ENCODE measurements around the gene P3H4. TPM values are rescaled to one million over a fixed set of nuclear protein-coding genes. Genes with fewer than 3 reads are reported as not detected.

P3H4 gene
- total RNA-seq, 1 experiment from 2014 or later: 58.9 TPM

DNA sequence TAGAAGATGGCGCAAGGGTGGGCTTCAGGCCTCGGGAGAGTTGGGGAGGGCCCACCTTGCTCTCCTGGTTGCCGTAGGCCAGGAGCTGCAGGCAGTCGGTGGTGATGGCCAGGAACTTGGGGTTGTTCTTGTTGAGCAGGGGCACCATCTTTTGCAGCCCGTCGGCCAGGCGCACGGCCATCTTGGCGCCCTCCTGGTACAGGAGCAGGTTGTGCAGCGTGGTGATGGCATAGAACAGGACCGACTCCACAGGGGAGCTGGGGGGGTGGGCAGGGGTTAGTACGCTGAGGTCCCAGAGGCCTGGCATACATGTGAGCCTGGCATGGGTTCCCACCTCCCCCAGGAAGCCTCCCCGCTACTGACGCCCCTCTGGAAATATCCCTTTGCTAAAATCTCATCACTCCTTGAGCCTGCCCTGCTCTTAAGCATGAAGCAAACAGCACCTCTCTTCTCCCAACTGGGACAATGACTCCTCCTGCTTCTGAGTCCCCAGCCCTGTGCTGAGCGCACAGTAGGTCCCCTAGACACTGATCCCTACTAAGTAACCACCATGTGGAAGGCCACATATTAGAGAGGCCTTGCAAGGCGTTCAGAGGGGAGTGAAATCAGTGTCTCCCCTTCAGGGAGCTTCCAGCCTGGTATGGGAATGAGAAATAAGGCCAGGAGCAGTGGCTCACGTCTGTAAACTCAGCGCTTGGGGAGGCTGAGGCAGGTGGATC lies 44.3 kb downstream of the P3H4 start:
- no peak for ATAC-seq
- H3K27me3 ChIP-seq (ENCODE audit: control insufficient read depth, insufficient read depth, low read length): no peaks in the 10 kb centered on the region
- intact Hi-C loops (cut with micrococcal nuclease; ENCODE audit: unreplicated experiment) (no loop called here), in situ Hi-C loops (cut with HindIII; ENCODE audit: low pct_unique_long_range_greater_than_20kb, low sequenced_read_pairs) (no loop called here)
- no peaks in the 10 kb centered on the region for H3K9me3 ChIP-seq (ENCODE audit: control insufficient read depth, insufficient read depth, low read depth, low read length)
- H3K36me3 ChIP-seq (ENCODE audit: control insufficient read depth, insufficient read depth, low read length): peaks cover 16% of the 10 kb centered on the region
- CTCF ChIA-PET: no interaction called here
- DNase-seq (ENCODE audit: low read depth, low spot score): no peak
- TF ChIP-seq, protein P1, sequence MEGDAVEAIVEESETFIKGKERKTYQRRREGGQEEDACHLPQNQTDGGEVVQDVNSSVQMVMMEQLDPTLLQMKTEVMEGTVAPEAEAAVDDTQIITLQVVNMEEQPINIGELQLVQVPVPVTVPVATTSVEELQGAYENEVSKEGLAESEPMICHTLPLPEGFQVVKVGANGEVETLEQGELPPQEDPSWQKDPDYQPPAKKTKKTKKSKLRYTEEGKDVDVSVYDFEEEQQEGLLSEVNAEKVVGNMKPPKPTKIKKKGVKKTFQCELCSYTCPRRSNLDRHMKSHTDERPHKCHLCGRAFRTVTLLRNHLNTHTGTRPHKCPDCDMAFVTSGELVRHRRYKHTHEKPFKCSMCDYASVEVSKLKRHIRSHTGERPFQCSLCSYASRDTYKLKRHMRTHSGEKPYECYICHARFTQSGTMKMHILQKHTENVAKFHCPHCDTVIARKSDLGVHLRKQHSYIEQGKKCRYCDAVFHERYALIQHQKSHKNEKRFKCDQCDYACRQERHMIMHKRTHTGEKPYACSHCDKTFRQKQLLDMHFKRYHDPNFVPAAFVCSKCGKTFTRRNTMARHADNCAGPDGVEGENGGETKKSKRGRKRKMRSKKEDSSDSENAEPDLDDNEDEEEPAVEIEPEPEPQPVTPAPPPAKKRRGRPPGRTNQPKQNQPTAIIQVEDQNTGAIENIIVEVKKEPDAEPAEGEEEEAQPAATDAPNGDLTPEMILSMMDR (IDR thresholded peaks at IDR 0.05): no peak
- TF ChIP-seq POLR2AphosphoS5 (IDR thresholded peaks at IDR 0.05; ENCODE audit: low read depth, low read length) (no peak), TCF7L2 (IDR thresholded peaks at IDR 0.05; ENCODE audit: low read depth, low read length) (no peak), SIN3A (IDR thresholded peaks at IDR 0.05; ENCODE audit: borderline replicate concordance, insufficient read depth, low read depth, low read length) (no peak)
- TF ChIP-seq, protein P2, sequence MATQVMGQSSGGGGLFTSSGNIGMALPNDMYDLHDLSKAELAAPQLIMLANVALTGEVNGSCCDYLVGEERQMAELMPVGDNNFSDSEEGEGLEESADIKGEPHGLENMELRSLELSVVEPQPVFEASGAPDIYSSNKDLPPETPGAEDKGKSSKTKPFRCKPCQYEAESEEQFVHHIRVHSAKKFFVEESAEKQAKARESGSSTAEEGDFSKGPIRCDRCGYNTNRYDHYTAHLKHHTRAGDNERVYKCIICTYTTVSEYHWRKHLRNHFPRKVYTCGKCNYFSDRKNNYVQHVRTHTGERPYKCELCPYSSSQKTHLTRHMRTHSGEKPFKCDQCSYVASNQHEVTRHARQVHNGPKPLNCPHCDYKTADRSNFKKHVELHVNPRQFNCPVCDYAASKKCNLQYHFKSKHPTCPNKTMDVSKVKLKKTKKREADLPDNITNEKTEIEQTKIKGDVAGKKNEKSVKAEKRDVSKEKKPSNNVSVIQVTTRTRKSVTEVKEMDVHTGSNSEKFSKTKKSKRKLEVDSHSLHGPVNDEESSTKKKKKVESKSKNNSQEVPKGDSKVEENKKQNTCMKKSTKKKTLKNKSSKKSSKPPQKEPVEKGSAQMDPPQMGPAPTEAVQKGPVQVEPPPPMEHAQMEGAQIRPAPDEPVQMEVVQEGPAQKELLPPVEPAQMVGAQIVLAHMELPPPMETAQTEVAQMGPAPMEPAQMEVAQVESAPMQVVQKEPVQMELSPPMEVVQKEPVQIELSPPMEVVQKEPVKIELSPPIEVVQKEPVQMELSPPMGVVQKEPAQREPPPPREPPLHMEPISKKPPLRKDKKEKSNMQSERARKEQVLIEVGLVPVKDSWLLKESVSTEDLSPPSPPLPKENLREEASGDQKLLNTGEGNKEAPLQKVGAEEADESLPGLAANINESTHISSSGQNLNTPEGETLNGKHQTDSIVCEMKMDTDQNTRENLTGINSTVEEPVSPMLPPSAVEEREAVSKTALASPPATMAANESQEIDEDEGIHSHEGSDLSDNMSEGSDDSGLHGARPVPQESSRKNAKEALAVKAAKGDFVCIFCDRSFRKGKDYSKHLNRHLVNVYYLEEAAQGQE (IDR thresholded peaks at IDR 0.05; ENCODE audit: insufficient read depth in 1 of 2, low read depth in 2 of 2, low read length in 1 of 2): no peak
- H3K4me3 ChIP-seq (ENCODE audit: low read depth in 2 of 2, low read length in 2 of 2): no peak overlapping the region
- BruUV-seq (replicated peaks): no TSS peak
- H3K27ac ChIP-seq (ENCODE audit: low read length): no peak overlapping the region
- POLR2A ChIA-PET: no interaction called here
- H3K4me1 ChIP-seq (ENCODE audit: control insufficient read depth, insufficient read depth, low read length): peaks cover under 1% of the 10 kb centered on the region; the same call in 1 of the 2 replicates

DNA sequence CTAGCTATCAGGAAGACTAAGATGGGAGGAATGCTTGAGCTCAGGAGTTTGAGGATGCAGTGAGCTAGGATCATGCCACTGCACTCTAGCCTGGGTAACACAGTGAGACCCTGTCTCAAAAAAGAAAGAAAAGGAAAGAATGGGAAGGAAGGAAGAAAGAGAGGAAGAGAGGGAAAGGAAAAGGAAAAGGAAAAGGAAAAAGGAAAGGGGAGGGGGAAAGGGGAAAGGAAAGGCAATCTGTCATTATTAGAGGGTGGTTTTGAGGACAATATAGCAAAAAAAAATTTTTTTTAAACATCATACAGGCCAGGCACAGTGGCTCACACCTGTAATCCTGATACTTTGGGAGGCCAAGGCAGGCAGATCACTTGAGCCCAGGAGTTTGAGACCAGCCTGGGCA lies 45.6 kb downstream of the P3H4 start:
- intact Hi-C loops (cut with micrococcal nuclease; ENCODE audit: unreplicated experiment) (no loop called here), in situ Hi-C loops (cut with HindIII; ENCODE audit: low pct_unique_long_range_greater_than_20kb, low sequenced_read_pairs) (no loop called here)
- ChIA-PET CTCF (no interaction called here), POLR2A (no interaction called here)
- Histone ChIP-seq H3K9me3 (ENCODE audit: control insufficient read depth, insufficient read depth, low read depth, low read length) (no peaks in the 10 kb centered on the region), H3K27ac (ENCODE audit: low read length) (no peak overlapping the region), H3K27me3 (ENCODE audit: control insufficient read depth, insufficient read depth, low read length) (no peaks in the 10 kb centered on the region), H3K36me3 (ENCODE audit: control insufficient read depth, insufficient read depth, low read length) (peaks cover 16% of the 10 kb centered on the region), H3K4me1 (ENCODE audit: control insufficient read depth, insufficient read depth, low read length) (no peaks in the 10 kb centered on the region), H3K4me3 (ENCODE audit: low read depth in 2 of 2, low read length in 2 of 2) (no peak overlapping the region)
- BruUV-seq (replicated peaks): no TSS peak
- TF ChIP-seq, protein P1 (IDR thresholded peaks at IDR 0.05): no peak
- no peak for TF ChIP-seq POLR2AphosphoS5 (IDR thresholded peaks at IDR 0.05; ENCODE audit: low read depth, low read length)
- TF ChIP-seq, protein P2 (IDR thresholded peaks at IDR 0.05; ENCODE audit: insufficient read depth in 1 of 2, low read depth in 2 of 2, low read length in 1 of 2): no peak
- TF ChIP-seq SIN3A (IDR thresholded peaks at IDR 0.05; ENCODE audit: borderline replicate concordance, insufficient read depth, low read depth, low read length): no peak
- no peak for TF ChIP-seq TCF7L2 (IDR thresholded peaks at IDR 0.05; ENCODE audit: low read depth, low read length)
- no peak for ATAC-seq
- no peak for DNase-seq (ENCODE audit: low read depth, low spot score)
